Stimulated activated CD8-positive, alpha-beta memory T cell treated with anti-CD3 and anti-CD28 coated beads, Interleukin-12 subunit alpha, Interleukin-12 subunit beta, amount 100 ng/mL, for 1 hour (primary cell): Measurements from ENCODE around the gene RASD1.

Experiments
- DNase-seq: peaks from one replicate; pipeline ENCODE4 v3.0.0-alpha.2; 2020; ENCODE audit warnings: low read depth

The RASD1 gene

GRCh38 chr17:17510456-17511292 is 14.5 kb upstream of the RASD1 start:
- DNase-seq = no peak

- DNase-seq = no peak
These were observed 13.6 kb upstream of the RASD1 start for GRCh38 chr17:17509601-17510425.

- no peak for DNase-seq
These were observed 12.7 kb upstream of the RASD1 start for GRCh38 chr17:17508646-17509591.

GRCh38 chr17:17508019-17508535 is 11.9 kb upstream of the RASD1 start:
- no peak for DNase-seq

- DNase-seq = no peak
These were observed 11.3 kb upstream of the RASD1 start for GRCh38 chr17:17507465-17508011.

- no peak for DNase-seq
These were observed 10.8 kb upstream of the RASD1 start for GRCh38 chr17:17506893-17507464.

- no peak for DNase-seq
These were observed 10.1 kb upstream of the RASD1 start for GRCh38 chr17:17506181-17506741.

GRCh38 chr17:17505610-17506171 is 9.5 kb upstream of the RASD1 start:
- no peak for DNase-seq

GRCh38 chr17:17505151-17505550 is 9.0 kb upstream of the RASD1 start:
- DNase-seq = no peak

- no peak for DNase-seq
These were observed 8.3 kb upstream of the RASD1 start for GRCh38 chr17:17504341-17505140.

GRCh38 chr17:17503566-17504130 is 7.5 kb upstream of the RASD1 start:
- DNase-seq = no peak

GRCh38 chr17:17502741-17503565 is 6.8 kb upstream of the RASD1 start:
- DNase-seq = no peak

GRCh38 chr17:17500999-17501605 is 4.9 kb upstream of the RASD1 start:
- DNase-seq = no peak

- no peak for DNase-seq
These were observed 3.4 kb upstream of the RASD1 start for GRCh38 chr17:17499402-17500145.

- no peak for DNase-seq
These were observed 2.6 kb upstream of the RASD1 start for GRCh38 chr17:17498606-17499301.

- no peak for DNase-seq
These were observed 1.8 kb upstream of the RASD1 start for GRCh38 chr17:17497845-17498520.
